NB4 (cell line): ENCODE data around the gene PLD5.

Source experiments
- POLR2A ChIP-seq: IDR thresholded peaks from 2 replicates; pipeline ENCODE4 v1.6.1; 2011; ENCODE audit warnings: mild to moderate bottlenecking; ENCODE audit not compliant: insufficient read length; ENCODE audit errors: extremely low read depth
- TF ChIP-seq, protein P1 (sequence below): IDR thresholded peaks from one replicate; pipeline ENCODE4 v1.5.1; 2012; ENCODE audit warnings: low read depth, low read length
- TF ChIP-seq, protein P2 (sequence below): IDR thresholded peaks from 2 replicates; pipeline ENCODE4 v1.6.1; 2011; ENCODE audit warnings: low read depth, low read length

DNA sequence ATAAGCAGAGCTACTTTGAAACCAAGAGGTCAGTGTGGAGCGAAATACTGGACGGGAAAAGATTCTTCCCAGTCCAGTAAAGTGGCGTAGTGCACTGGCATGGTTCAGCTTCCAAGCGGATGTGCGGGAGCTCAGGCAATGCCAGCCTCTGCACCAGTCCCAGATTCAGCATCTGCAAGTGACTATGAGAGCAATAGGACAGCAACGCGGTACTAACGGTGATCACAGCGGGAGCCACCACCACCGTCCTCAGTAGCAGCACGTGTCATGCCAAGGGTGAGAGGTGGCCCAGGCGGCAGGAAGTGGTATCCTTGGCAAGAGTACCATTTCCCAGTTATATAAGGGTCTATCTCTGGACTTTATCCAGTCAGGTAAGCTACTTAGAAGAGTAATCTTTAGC is 17.8 kb downstream of the PLD5 start:
- TF ChIP-seq POLR2A, result no peak
- TF ChIP-seq, protein P1, sequence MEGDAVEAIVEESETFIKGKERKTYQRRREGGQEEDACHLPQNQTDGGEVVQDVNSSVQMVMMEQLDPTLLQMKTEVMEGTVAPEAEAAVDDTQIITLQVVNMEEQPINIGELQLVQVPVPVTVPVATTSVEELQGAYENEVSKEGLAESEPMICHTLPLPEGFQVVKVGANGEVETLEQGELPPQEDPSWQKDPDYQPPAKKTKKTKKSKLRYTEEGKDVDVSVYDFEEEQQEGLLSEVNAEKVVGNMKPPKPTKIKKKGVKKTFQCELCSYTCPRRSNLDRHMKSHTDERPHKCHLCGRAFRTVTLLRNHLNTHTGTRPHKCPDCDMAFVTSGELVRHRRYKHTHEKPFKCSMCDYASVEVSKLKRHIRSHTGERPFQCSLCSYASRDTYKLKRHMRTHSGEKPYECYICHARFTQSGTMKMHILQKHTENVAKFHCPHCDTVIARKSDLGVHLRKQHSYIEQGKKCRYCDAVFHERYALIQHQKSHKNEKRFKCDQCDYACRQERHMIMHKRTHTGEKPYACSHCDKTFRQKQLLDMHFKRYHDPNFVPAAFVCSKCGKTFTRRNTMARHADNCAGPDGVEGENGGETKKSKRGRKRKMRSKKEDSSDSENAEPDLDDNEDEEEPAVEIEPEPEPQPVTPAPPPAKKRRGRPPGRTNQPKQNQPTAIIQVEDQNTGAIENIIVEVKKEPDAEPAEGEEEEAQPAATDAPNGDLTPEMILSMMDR, result no peak
- TF ChIP-seq, protein P2, sequence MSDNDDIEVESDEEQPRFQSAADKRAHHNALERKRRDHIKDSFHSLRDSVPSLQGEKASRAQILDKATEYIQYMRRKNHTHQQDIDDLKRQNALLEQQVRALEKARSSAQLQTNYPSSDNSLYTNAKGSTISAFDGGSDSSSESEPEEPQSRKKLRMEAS, result no peak
